Measurements from ENCODE around the gene PRSS12.

- no peak for TF ChIP-seq EZH2phosphoT487 (IDR thresholded peaks at IDR 0.05; ENCODE audit: low read depth)
- TF ChIP-seq CTCF (IDR thresholded peaks at IDR 0.05; ENCODE audit: low read depth, low read length) = no peak
Observed at GRCh38 chr4:118235566-118236120, 117.2 kb downstream of the PRSS12 start.
